ENCODE data around the gene IFI44L.

DNA sequence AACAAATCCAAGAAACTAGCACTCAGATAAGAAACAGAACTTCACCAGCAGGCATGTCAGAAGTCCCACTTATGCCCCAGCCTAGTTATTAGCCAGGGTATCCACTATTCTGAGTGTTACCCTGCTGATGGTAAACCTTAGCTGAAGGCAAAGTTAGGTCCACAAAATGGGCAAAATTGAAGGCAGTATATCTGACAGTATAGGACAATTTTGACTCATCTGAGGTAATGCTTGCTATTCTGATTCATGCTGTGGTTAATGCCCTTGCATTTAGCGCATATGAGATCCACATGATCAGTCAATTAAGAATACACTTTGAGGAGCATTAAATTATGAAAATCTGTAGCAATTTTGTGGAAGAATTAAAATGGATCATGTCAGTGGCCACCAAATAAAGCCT is 44.5 kb downstream of the IFI44L start:
- TF ChIP-seq RCOR1 (IDR thresholded peaks at IDR 0.05; ENCODE audit: low read length): no peak
- TF ChIP-seq, protein P1, sequence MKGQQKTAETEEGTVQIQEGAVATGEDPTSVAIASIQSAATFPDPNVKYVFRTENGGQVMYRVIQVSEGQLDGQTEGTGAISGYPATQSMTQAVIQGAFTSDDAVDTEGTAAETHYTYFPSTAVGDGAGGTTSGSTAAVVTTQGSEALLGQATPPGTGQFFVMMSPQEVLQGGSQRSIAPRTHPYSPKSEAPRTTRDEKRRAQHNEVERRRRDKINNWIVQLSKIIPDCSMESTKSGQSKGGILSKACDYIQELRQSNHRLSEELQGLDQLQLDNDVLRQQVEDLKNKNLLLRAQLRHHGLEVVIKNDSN (IDR thresholded peaks at IDR 0.05; ENCODE audit: borderline replicate concordance, low read depth): no peak
- TF ChIP-seq, protein P2, sequence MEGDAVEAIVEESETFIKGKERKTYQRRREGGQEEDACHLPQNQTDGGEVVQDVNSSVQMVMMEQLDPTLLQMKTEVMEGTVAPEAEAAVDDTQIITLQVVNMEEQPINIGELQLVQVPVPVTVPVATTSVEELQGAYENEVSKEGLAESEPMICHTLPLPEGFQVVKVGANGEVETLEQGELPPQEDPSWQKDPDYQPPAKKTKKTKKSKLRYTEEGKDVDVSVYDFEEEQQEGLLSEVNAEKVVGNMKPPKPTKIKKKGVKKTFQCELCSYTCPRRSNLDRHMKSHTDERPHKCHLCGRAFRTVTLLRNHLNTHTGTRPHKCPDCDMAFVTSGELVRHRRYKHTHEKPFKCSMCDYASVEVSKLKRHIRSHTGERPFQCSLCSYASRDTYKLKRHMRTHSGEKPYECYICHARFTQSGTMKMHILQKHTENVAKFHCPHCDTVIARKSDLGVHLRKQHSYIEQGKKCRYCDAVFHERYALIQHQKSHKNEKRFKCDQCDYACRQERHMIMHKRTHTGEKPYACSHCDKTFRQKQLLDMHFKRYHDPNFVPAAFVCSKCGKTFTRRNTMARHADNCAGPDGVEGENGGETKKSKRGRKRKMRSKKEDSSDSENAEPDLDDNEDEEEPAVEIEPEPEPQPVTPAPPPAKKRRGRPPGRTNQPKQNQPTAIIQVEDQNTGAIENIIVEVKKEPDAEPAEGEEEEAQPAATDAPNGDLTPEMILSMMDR (IDR thresholded peaks at IDR 0.05): no peak
- TF ChIP-seq POLR2AphosphoS5 (IDR thresholded peaks at IDR 0.05; ENCODE audit: low read depth, low read length): no peak
- TF ChIP-seq YY1 (IDR thresholded peaks at IDR 0.05; ENCODE audit: low read depth): no peak
- TF ChIP-seq SMC3 (IDR thresholded peaks at IDR 0.05; ENCODE audit: low read depth, low read length): no peak
- TF ChIP-seq CHD2 (IDR thresholded peaks at IDR 0.05; ENCODE audit: low read length, partially characterized antibody): no peak
- TF ChIP-seq, protein P3, sequence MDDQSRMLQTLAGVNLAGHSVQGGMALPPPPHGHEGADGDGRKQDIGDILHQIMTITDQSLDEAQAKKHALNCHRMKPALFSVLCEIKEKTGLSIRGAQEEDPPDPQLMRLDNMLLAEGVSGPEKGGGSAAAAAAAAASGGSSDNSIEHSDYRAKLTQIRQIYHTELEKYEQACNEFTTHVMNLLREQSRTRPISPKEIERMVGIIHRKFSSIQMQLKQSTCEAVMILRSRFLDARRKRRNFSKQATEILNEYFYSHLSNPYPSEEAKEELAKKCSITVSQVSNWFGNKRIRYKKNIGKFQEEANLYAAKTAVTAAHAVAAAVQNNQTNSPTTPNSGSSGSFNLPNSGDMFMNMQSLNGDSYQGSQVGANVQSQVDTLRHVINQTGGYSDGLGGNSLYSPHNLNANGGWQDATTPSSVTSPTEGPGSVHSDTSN (IDR thresholded peaks at IDR 0.05): no peak
- no peak for TF ChIP-seq EZH2phosphoT487 (IDR thresholded peaks at IDR 0.05; ENCODE audit: borderline replicate concordance, low read depth)
- TF ChIP-seq, protein P4, sequence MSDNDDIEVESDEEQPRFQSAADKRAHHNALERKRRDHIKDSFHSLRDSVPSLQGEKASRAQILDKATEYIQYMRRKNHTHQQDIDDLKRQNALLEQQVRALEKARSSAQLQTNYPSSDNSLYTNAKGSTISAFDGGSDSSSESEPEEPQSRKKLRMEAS (IDR thresholded peaks at IDR 0.05; ENCODE audit: low read depth): no peak
- no peak for TF ChIP-seq EP300 (IDR thresholded peaks at IDR 0.05; ENCODE audit: borderline replicate concordance in 1 of 2, low read depth in 1 of 2, low read length in 1 of 2)

All from SK-N-SH (cell line).